ENCODE data around the gene RAE1.

DNA sequence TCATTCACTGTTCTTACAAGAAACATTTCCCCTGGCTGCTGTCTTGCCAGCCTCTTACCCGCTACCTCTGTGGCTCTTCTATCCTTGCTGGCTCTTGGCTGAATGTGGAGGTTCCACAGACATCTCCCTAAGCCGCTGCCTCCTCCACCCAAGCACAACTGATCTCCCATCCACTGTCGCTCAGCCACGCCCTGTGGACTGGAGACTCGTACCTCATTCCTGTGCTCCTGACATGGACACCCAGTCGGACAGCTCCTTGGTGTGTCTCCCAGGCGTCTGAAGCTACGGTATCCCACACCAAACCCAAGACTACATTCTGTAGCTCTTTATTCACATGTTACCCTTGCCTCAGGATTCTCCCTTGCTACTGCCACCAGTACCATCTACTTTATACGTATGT, 19.3 kb downstream of the RAE1 start:
- TF ChIP-seq, protein P1, sequence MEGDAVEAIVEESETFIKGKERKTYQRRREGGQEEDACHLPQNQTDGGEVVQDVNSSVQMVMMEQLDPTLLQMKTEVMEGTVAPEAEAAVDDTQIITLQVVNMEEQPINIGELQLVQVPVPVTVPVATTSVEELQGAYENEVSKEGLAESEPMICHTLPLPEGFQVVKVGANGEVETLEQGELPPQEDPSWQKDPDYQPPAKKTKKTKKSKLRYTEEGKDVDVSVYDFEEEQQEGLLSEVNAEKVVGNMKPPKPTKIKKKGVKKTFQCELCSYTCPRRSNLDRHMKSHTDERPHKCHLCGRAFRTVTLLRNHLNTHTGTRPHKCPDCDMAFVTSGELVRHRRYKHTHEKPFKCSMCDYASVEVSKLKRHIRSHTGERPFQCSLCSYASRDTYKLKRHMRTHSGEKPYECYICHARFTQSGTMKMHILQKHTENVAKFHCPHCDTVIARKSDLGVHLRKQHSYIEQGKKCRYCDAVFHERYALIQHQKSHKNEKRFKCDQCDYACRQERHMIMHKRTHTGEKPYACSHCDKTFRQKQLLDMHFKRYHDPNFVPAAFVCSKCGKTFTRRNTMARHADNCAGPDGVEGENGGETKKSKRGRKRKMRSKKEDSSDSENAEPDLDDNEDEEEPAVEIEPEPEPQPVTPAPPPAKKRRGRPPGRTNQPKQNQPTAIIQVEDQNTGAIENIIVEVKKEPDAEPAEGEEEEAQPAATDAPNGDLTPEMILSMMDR (IDR thresholded peaks at IDR 0.05), result no peak
- TF ChIP-seq POLR2A (IDR thresholded peaks at IDR 0.05), result no peak
